Hepatic stellate cell (primary cell): ENCODE measurements around the gene IL27RA.
"Not testable (repeated sequence)": the region's sequence is repeated elsewhere in the genome, so short reads cannot be mapped to it uniquely, and the experiment has no call there.

Experiments used
- DNase-seq: peaks from one replicate; pipeline ENCODE4 v3.0.0; 2011; ENCODE audit warnings: low spot score

The IL27RA gene

DNA sequence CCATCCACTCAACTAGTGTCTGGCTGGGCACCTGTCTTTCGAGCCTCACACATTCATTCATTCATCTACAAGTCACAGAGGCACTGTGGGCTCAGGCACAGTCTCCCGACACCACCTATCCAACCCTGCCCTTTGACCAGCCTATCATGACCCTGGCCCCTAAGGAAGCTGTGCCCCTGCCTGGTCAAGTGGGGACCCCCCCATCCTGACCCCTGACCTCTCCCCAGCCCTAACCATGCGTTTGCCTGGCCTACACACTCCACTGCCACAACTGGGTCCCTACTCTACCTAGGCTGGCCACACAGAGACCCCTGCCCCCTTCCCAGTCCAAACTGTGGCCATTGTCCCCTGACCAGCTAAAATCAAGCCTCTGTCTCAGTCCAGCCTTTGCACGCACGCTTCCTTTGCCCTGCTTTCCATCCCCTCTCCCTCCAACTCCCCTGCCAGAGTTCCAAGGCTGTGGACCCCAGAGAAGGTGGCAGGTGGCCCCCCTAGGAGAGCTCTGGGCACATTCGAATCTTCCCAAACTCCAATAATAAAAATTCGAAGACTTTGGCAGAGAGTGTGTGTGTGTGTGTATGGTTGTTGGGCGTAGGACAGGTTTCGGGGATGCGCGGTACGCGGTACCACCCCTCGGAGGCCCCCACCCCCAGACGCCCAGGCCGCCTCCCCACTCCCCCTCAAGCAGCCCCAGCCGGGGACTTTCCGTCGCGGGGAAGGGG lies 404 bp upstream of the IL27RA start:
- DNase-seq, result no peak

GRCh38 chr19:14033946-14034345 lies 2.4 kb downstream of the IL27RA start:
- DNase-seq, result no peak

DNA sequence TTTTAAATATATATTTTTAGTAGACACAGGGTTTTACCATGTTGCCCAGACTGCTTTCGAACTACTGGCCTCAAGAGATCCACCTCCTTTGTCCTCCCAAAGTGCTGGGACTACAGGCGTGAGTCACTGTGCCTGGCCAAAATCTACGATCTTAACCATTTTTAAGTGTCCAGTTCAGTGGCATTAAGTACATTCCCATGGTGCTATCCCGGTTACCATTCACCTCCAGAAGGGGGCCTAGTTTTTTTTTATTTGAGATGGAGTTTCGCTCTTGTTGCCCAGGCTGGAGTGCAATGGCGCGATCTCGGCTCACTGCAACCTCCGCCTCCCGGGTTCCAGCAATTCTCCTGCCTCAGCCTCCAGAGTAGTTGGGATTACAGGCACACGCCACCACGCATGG lies 3.6 kb downstream of the IL27RA start:
- not testable (repeated sequence) for DNase-seq

DNA sequence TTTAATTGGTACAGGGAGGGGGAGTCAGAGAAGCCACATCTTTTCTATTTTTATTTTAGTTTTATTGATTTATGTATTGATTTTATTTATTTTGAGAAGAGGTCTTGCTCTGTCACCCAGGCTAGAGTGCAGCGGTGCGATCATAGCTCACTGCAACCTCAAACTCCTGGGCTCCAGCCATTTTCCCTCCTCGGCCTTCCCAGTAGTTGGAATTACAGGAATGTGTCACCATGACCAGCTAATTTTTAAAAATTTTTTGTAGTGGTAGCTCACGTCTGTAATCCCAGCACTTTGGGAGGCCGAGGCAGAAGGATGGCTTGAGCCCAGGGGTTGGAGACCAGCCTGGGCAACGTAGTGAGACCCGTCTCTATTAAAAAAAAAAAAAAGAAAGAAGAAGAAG lies 4.1 kb downstream of the IL27RA start:
- DNase-seq, result no peak

GRCh38 chr19:14039181-14039580 lies 7.6 kb downstream of the IL27RA start:
- no peak for DNase-seq

GRCh38 chr19:14042659-14043608 lies 11.4 kb downstream of the IL27RA start:
- DNase-seq, result peak; percentile 70

GRCh38 chr19:14047866-14048265 lies 16.3 kb downstream of the IL27RA start:
- DNase-seq, result not testable (repeated sequence)

DNA sequence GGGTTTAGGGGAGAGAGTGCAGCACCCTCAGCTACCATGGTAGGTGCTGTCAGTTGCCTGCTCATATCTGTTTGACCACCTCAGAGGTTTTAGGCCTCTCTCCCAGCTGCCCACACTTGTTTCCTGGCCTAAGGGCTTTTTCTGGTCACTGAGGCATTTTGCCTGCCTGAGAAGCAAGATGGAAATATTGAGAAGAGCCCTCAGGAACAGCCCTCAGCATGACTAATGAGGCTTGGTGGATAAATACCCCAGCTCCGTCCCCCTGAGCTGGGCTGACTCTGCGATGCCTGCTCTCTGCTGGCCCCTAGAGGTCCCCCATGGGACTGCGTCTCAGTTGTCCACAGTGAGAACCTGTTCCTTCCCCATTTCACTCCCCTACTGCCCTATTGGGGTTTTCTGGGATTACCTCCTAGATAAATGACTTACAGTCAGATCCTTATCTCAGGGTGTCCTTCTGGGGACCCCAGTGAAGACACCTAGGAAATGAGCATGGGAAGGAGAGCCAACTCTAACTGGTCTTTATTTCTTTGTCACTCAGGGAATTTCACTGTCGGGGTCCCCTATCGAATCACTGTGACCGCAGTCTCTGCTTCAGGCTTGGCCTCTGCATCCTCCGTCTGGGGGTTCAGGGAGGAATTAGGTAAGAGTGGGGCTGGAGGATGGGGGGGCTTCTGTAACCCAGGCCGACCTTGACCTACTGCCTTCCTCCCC lies 17.0 kb downstream of the IL27RA start:
- peak; percentile 63 for DNase-seq

DNA sequence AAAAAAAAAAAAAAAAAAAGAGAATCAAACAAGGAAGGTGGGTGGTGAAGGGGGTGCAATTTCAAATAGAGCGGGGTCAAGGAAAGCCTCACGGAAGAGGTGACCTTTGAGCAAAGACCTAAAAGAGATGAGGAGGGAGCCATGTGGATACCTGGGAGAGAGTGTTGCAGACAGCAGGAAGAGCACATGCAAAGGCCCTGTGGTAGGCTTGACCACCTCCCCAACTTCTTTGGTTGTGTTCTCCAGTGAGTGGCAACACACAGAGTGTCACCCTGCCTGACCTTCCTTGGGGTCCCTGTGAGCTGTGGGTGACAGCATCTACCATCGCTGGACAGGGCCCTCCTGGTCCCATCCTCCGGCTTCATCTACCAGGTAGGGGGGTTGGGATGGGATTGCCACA lies 18.9 kb downstream of the IL27RA start:
- no peak for DNase-seq

GRCh38 chr19:14050961-14051360 lies 19.4 kb downstream of the IL27RA start:
- not testable (repeated sequence) for DNase-seq

- no peak for DNase-seq
These were observed 20.4 kb downstream of the IL27RA start for GRCh38 chr19:14051980-14052379.

DNA sequence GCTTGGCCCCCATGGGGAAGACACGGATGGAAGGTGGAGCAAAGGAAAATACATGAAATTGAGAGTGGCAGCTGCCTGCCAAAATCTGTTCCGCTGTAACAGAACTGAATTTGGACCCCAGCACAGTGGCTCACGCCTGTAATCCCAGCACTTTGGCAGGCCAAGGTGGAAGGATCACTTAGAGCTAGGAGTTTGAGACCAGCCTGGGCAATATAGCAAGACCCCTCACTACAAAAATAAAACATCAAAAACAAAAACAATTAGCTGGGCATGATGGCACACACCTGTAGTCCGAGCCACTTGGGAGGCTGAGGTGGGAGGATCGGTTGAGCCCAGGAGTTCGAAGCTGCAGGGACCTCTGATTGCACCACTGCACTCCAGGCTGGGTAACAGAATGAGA lies 20.9 kb downstream of the IL27RA start:
- DNase-seq, result no peak

DNA sequence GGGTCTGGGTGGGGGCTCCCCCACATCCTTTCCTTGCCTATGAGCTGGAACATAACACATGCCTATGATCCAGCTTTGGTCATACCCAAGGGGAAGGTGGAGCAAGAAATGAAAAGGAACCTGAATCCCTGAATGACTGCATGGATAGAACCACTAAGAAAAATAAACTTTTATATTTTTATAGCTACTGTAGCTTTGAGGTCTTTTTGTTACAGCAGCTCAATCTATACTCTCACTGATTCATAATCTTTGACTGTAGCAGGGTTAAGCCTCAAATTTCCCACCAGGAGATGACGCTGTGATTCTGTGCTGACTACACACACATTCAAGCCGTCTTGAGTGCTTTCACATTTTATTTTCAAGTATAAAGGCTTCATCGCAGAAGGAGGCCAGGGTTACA lies 21.5 kb downstream of the IL27RA start:
- DNase-seq, result no peak

GRCh38 chr19:14053500-14053899 lies 21.9 kb downstream of the IL27RA start:
- DNase-seq, result no peak

DNA sequence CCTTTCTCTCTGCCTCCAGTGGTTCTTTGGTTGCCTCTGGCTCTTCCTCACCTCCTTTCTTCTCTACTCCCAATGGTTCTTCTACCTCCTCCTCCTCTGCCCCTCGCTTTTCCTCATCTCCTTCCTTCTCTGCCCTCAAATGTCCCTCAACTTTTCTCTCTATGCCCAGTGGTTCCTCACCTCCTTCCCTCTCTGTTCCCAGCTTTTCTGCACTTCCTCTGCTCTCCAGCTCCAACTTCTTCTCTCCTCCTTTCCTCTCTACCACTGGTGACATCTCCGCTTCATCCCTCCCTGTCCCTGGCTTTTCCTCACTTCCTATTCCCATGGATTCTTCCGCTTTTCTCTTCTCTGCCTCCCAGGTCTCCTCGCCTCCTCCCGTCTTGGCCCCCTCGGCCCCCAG lies 22.5 kb downstream of the IL27RA start:
- no peak for DNase-seq

GRCh38 chr19:14054721-14055120 lies 23.2 kb downstream of the IL27RA start:
- no peak for DNase-seq

GRCh38 chr19:14055396-14055795 lies 23.8 kb downstream of the IL27RA start:
- no peak for DNase-seq

DNA sequence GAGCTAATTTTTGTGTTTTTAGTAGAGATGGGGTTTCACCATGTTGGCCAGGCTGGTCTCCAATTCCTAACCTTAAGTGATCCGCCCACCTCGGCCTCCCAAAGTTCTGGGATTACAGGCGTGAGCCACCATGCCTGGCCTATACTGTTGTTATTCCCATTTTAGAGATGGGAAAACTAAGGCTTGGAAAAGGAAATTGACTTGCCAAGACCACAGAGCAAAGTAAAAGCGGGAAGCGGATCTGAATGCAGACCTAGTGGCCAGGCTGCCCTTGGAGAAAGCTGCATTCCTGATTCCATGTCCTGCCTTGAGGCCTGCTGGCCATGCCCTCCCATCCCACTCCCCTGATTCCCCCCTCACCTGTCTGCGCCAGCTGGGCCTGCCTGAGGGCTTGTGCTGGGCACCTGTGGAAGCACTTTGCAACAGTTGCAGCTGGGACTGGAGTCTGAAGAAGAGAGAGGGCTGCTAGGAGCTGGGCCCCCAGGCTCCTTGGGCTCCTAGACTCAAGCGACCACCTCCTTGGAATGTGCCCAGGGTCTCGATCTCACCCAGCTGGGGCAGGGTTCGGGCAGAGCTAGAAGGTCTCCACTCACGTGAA lies 24.6 kb downstream of the IL27RA start:
- DNase-seq, result no peak

DNA sequence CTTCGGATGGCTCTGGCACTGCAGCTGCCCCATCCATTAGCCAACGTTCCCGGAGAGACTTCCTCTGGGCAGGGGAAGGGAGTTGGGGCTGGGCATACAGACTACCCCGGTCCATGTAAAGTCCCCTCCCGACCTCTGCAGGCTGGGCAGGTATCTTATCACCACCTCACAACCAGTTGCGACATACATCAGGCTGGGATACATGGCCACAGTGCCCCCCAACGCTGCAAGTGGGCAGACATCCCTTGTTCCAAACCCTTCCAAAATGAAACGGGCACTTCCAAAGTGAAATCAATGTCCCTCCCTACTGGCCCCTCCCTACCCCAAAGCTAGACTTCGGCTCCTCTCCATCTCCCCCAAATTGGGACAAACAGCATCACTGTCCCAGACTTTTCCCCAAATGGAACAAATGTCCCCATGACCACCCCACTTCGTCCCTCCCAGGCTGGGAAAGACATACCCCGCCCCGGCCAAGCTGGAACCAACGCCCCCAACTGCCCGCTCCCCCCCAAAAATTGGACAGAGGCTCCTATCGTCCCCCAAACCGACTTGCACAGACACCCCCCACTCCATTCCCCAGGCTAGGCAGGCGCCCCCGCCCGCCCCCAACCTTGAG lies 25.3 kb downstream of the IL27RA start:
- no peak for DNase-seq

GRCh38 chr19:14058182-14059092 lies 26.9 kb downstream of the IL27RA start:
- DNase-seq, result no peak

- DNase-seq, result no peak
These were observed 27.5 kb downstream of the IL27RA start for GRCh38 chr19:14059093-14059480.
